ENCODE results near the gene PCP4. TPM values are rescaled to one million over a fixed set of nuclear protein-coding genes. Genes with fewer than 3 reads are reported as not detected.

The PCP4 gene
- total and polyA plus RNA-seq, 10 of the 15 experiments (the other 5 are each of a cell fraction or from before 2014, with no cell fraction given) = not detected

GRCh38 chr21:39854572-39854971 is 12.7 kb upstream of the PCP4 start:
- Histone ChIP-seq H4K20me1 (ENCODE audit: control insufficient read depth, insufficient read depth) (no peaks in the 10 kb centered on the region), H3K4me2 (ENCODE audit: control insufficient read depth, insufficient read depth) (no peak overlapping the region), H2AFZ (ENCODE audit: control insufficient read depth, low read depth, low read length) (no peak overlapping the region), H3K79me2 (ENCODE audit: control insufficient read depth, insufficient read depth, low read length) (no peaks in the 10 kb centered on the region), H3K36me3 (ENCODE audit: control insufficient read depth in 2 of 2, insufficient read depth in 2 of 2, low read length in 1 of 2) (no peaks in the 10 kb centered on the region), H3K4me3 (no peak overlapping the region), H3K4me1 (ENCODE audit: control insufficient read depth, insufficient read depth, low read length) (no peaks in the 10 kb centered on the region), H3K27me3 (replicated peaks in 1 of 2; ENCODE audit: control insufficient read depth in 2 of 2, insufficient read depth in 2 of 2, low read length in 1 of 2) (no peaks in the 10 kb centered on the region), H3K9me3 (replicated peaks; ENCODE audit: control insufficient read depth, insufficient read depth, low read length) (no peaks in the 10 kb centered on the region; the same call in 1 of the 3 replicates), H3K9ac (ENCODE audit: control insufficient read depth, insufficient read depth, low read length) (no peak overlapping the region), H3K27ac (ENCODE audit: control insufficient read depth, insufficient read depth) (no peak overlapping the region)
- in situ Hi-C loops (cut with MboI) = no loop called here
- whole genome bisulfite sequencing (ENCODE audit: insufficient coverage, insufficient replicate concordance, low lambda C conversion rate, missing lambda C conversion rate) = 22% methylated on average over 6 of the region's 6 CpGs
- ChIA-PET CTCF (no interaction called here), SMC1A (ENCODE audit: uncharacterized antibody, unreplicated experiment) (no interaction called here), POLR2A (no interaction called here), RAD21 (ENCODE audit: unreplicated experiment) (no interaction called here)
- TF ChIP-seq NFYB (IDR thresholded peaks at IDR 0.05; ENCODE audit: insufficient read depth, low read depth, low read length) (no peak), NFIC (IDR thresholded peaks at IDR 0.05; ENCODE audit: low read depth, low read length) (no peak), BCL11A (IDR thresholded peaks at IDR 0.05; ENCODE audit: low read depth, low read length) (no peak)
- intact Hi-C loops (cut with micrococcal nuclease; ENCODE audit: unreplicated experiment) = no loop called here
- no peak for DNase-seq (ENCODE audit: low read depth, low spot score)
- ATAC-seq = no peak
- FAIRE-seq = no peak
- no TSS peak for BruUV-seq (replicated peaks)

GRCh38 chr21:39855595-39855994 is 11.6 kb upstream of the PCP4 start:
- DNase-seq (ENCODE audit: low read depth, low spot score) (no peak), ATAC-seq (no peak), FAIRE-seq (no peak)
- WGBS (ENCODE audit: insufficient coverage, insufficient replicate concordance, low lambda C conversion rate, missing lambda C conversion rate) = 54% methylated on average over 4 of the region's 4 CpGs
- in situ Hi-C loops (cut with MboI) = no loop called here
- ChIA-PET POLR2A (no interaction called here), SMC1A (ENCODE audit: uncharacterized antibody, unreplicated experiment) (no interaction called here), CTCF (interaction anchor here (0.6 kb wide), 1 partner anchor 286 kb away, joined by 3 read pairs; no protein-coding TSS in a partner anchor), RAD21 (ENCODE audit: unreplicated experiment) (no interaction called here)
- Histone ChIP-seq H3K4me3 (no peak overlapping the region), H3K27ac (ENCODE audit: control insufficient read depth, insufficient read depth) (no peak overlapping the region), H3K9me3 (replicated peaks; ENCODE audit: control insufficient read depth, insufficient read depth, low read length) (no peaks in the 10 kb centered on the region; the same call in 1 of the 3 replicates), H3K27me3 (replicated peaks in 1 of 2; ENCODE audit: control insufficient read depth in 2 of 2, insufficient read depth in 2 of 2, low read length in 1 of 2) (no peaks in the 10 kb centered on the region), H3K4me2 (ENCODE audit: control insufficient read depth, insufficient read depth) (no peak overlapping the region), H3K4me1 (ENCODE audit: control insufficient read depth, insufficient read depth, low read length) (no peaks in the 10 kb centered on the region), H3K9ac (ENCODE audit: control insufficient read depth, insufficient read depth, low read length) (no peak overlapping the region), H3K36me3 (ENCODE audit: control insufficient read depth in 2 of 2, insufficient read depth in 2 of 2, low read length in 1 of 2) (no peaks in the 10 kb centered on the region), H4K20me1 (ENCODE audit: control insufficient read depth, insufficient read depth) (no peaks in the 10 kb centered on the region), H2AFZ (ENCODE audit: control insufficient read depth, low read depth, low read length) (no peak overlapping the region), H3K79me2 (ENCODE audit: control insufficient read depth, insufficient read depth, low read length) (no peaks in the 10 kb centered on the region)
- no TSS peak for BruUV-seq (replicated peaks)
- no peak for TF ChIP-seq RB1 (IDR thresholded peaks at IDR 0.05; ENCODE audit: borderline replicate concordance)
- TF ChIP-seq NKRF (conservative IDR thresholded peaks at IDR 0.05) = no peak
- TF ChIP-seq PRDM15 (CRISPR knock-in tag; IDR thresholded peaks at IDR 0.05) = no peak
- no peak for TF ChIP-seq NR2F1 (conservative IDR thresholded peaks at IDR 0.05)
- TF ChIP-seq ZNF207 (IDR thresholded peaks at IDR 0.05; ENCODE audit: borderline replicate concordance) = no peak
- no peak for TF ChIP-seq NFYB (IDR thresholded peaks at IDR 0.05; ENCODE audit: insufficient read depth, low read depth, low read length)
- no peak for TF ChIP-seq CREM (IDR thresholded peaks at IDR 0.05; ENCODE audit: low read depth)
- TF ChIP-seq TAF1 (IDR thresholded peaks at IDR 0.05; ENCODE audit: borderline replicate concordance, low read depth, low read length) = no peak
- no peak for TF ChIP-seq TCF7 (IDR thresholded peaks at IDR 0.05; ENCODE audit: borderline replicate concordance)
- intact Hi-C loops (cut with micrococcal nuclease; ENCODE audit: unreplicated experiment) = no loop called here
